GM19025 (cell line): ENCODE data around the gene MS4A4A.
"Not testable (repeated sequence)": the region's sequence is repeated elsewhere in the genome, so short reads cannot be mapped to it uniquely, and the experiment has no call there.

ENCODE experiments used
- ATAC-seq: cut with Tn5 transposase; IDR thresholded peaks from one replicate; pipeline ENCODE4 v1.9.1; 2021; ENCODE audit warnings: mild to moderate bottlenecking, low read depth, moderate library complexity; ENCODE audit not compliant: unreplicated experiment

The MS4A4A gene

GRCh38 chr11:60280412-60280811 lies at the start of gene MS4A4A:
Gene MS4A4A, plus strand, starts transcription at chr11:60280666. Its CDS starts 10 bp downstream, at chr11:60280676.
- no peak for ATAC-seq

- no peak for ATAC-seq
Measured at GRCh38 chr11:60230681-60231080, 49.8 kb upstream of the MS4A4A start.

- no peak for ATAC-seq
Measured at GRCh38 chr11:60235321-60235720, 45.1 kb upstream of the MS4A4A start.

GRCh38 chr11:60240662-60241061 lies 39.8 kb upstream of the MS4A4A start:
- no peak for ATAC-seq

- no peak for ATAC-seq
Measured at GRCh38 chr11:60241786-60242185, 38.7 kb upstream of the MS4A4A start.

GRCh38 chr11:60242740-60243239 lies 37.7 kb upstream of the MS4A4A start, which contains the start of gene MS4A4E:
Gene MS4A4E, minus strand, starts transcription at chr11:60243137. Its CDS starts 13,082 bp downstream, at chr11:60230055.
- ATAC-seq: no peak

- no peak for ATAC-seq
Measured at GRCh38 chr11:60251485-60252212, 28.8 kb upstream of the MS4A4A start.

GRCh38 chr11:60252213-60253108 lies 28.0 kb upstream of the MS4A4A start:
- no peak for ATAC-seq

GRCh38 chr11:60257956-60258722 lies 22.3 kb upstream of the MS4A4A start:
- no peak for ATAC-seq

GRCh38 chr11:60261014-60261413 lies 19.5 kb upstream of the MS4A4A start:
- no peak for ATAC-seq

- no peak for ATAC-seq
Measured at GRCh38 chr11:60263402-60263801, 17.1 kb upstream of the MS4A4A start.

GRCh38 chr11:60264644-60265043 lies 15.8 kb upstream of the MS4A4A start:
- no peak for ATAC-seq

GRCh38 chr11:60265373-60266214 lies 14.9 kb upstream of the MS4A4A start:
- no peak for ATAC-seq

GRCh38 chr11:60274416-60274815 lies 6.0 kb upstream of the MS4A4A start:
- no peak for ATAC-seq

- no peak for ATAC-seq
Measured at GRCh38 chr11:60281485-60281884, 1.0 kb downstream of the MS4A4A start.

GRCh38 chr11:60282286-60282685 lies 1.8 kb downstream of the MS4A4A start:
- no peak for ATAC-seq

- ATAC-seq: not testable (repeated sequence)
Measured at GRCh38 chr11:60285411-60286126, 5.1 kb downstream of the MS4A4A start.

GRCh38 chr11:60288531-60288930 lies 8.1 kb downstream of the MS4A4A start:
- no peak for ATAC-seq

- no peak for ATAC-seq
Measured at GRCh38 chr11:60292145-60292544, 11.7 kb downstream of the MS4A4A start.
